ENCODE measurements around the gene ADARB2. TPM values are rescaled to one million over a fixed set of nuclear protein-coding genes. Genes with fewer than 3 reads are reported as not detected.

Gene ADARB2
- total and polyA plus RNA-seq, 4 donors = 0.22 to 1.3 (median 0.55) TPM

DNA sequence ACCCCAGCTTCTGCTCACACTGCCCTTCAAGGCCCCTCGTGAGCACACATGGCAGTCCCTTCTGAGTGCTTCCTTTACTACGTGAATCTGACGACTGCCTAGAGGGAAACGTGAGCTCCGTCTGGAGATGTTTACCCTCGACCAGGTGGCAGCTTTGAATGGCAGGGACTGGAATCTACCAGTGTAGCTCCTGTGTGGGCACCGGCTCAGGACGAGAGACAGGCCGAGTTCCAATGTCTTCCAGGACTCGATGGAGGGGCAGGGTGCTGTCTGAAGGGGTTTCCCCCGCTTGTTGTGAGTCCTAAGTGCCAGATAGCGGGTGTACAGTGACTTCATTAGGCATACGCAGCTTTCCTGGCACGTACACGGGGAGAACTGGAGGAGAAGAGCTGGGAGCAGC, 229.9 kb downstream of the ADARB2 start:
- TF ChIP-seq, protein P1, sequence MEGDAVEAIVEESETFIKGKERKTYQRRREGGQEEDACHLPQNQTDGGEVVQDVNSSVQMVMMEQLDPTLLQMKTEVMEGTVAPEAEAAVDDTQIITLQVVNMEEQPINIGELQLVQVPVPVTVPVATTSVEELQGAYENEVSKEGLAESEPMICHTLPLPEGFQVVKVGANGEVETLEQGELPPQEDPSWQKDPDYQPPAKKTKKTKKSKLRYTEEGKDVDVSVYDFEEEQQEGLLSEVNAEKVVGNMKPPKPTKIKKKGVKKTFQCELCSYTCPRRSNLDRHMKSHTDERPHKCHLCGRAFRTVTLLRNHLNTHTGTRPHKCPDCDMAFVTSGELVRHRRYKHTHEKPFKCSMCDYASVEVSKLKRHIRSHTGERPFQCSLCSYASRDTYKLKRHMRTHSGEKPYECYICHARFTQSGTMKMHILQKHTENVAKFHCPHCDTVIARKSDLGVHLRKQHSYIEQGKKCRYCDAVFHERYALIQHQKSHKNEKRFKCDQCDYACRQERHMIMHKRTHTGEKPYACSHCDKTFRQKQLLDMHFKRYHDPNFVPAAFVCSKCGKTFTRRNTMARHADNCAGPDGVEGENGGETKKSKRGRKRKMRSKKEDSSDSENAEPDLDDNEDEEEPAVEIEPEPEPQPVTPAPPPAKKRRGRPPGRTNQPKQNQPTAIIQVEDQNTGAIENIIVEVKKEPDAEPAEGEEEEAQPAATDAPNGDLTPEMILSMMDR (IDR thresholded peaks at IDR 0.05; ENCODE audit: control extremely low read depth, extremely low read depth) = no peak
- ATAC-seq (ENCODE audit: insufficient read depth, low FRiP score) = no peak
- Histone ChIP-seq H3K9ac (ENCODE audit: insufficient read depth in 1 of 2, low read length in 2 of 2) (no peak overlapping the region), H3K27me3 (ENCODE audit: control insufficient read depth in 3 of 3, insufficient read depth in 3 of 3, low read length in 2 of 3) (peaks cover 0 to 3% (median 0%) of the 10 kb centered on the region in 3 donors), H3K27ac (ENCODE audit: low read depth in 1 of 2, low read length in 1 of 2) (no peak overlapping the region), H3K4me3 (no peak overlapping the region), H3K9me3 (ENCODE audit: control insufficient read depth in 4 of 4, insufficient read depth in 3 of 4, low read length in 3 of 4) (peaks cover 0 to 19% (median 0%) of the 10 kb centered on the region in 4 donors), H3K4me1 (ENCODE audit: control insufficient read depth in 5 of 5, insufficient read depth in 5 of 5, low read length in 5 of 5) (no peaks in the 10 kb centered on the region), H3K36me3 (ENCODE audit: control insufficient read depth in 4 of 4, insufficient read depth in 4 of 4, low read length in 4 of 4) (no peaks in the 10 kb centered on the region)
- 76 to 78% methylated on average over 15 of the region's 15 CpGs for WGBS, 2 donors
- no peak for DNase-seq

- no peak overlapping the region for H3K27ac ChIP-seq (ENCODE audit: low read depth in 1 of 2, low read length in 1 of 2)
- no peaks in the 10 kb centered on the region for H3K4me1 ChIP-seq (ENCODE audit: control insufficient read depth in 5 of 5, insufficient read depth in 5 of 5, low read length in 5 of 5)
- no peak for ATAC-seq (ENCODE audit: insufficient read depth, low FRiP score)
- H3K27me3 ChIP-seq (ENCODE audit: control insufficient read depth in 3 of 3, insufficient read depth in 3 of 3, low read length in 2 of 3) = peaks cover 0 to 3% (median 0%) of the 10 kb centered on the region in 3 donors
- TF ChIP-seq, protein P1 (IDR thresholded peaks at IDR 0.05; ENCODE audit: control extremely low read depth, extremely low read depth) = no peak
- WGBS, 2 donors = 93 to 96% methylated on average over 8 of the region's 8 CpGs
- no peaks in the 10 kb centered on the region for H3K36me3 ChIP-seq (ENCODE audit: control insufficient read depth in 4 of 4, insufficient read depth in 4 of 4, low read length in 4 of 4)
- no peak overlapping the region for H3K9ac ChIP-seq (ENCODE audit: insufficient read depth in 1 of 2, low read length in 2 of 2)
- DNase-seq = no peak
- H3K9me3 ChIP-seq (ENCODE audit: control insufficient read depth in 4 of 4, insufficient read depth in 3 of 4, low read length in 3 of 4) = peaks cover 0 to 22% (median 0%) of the 10 kb centered on the region in 4 donors
- H3K4me3 ChIP-seq = no peak overlapping the region
Observed at GRCh38 chr10:1504940-1505339, 232.4 kb downstream of the ADARB2 start.

GRCh38 chr10:1504286-1504685, 233.0 kb downstream of the ADARB2 start:
- WGBS, 2 donors = 92 to 94% methylated on average over 15 of the region's 15 CpGs
- Histone ChIP-seq H3K9me3 (ENCODE audit: control insufficient read depth in 4 of 4, insufficient read depth in 3 of 4, low read length in 3 of 4) (peaks cover 0 to 22% (median 0%) of the 10 kb centered on the region in 4 donors), H3K36me3 (ENCODE audit: control insufficient read depth in 4 of 4, insufficient read depth in 4 of 4, low read length in 4 of 4) (no peaks in the 10 kb centered on the region), H3K4me1 (ENCODE audit: control insufficient read depth in 5 of 5, insufficient read depth in 5 of 5, low read length in 5 of 5) (no peaks in the 10 kb centered on the region), H3K27me3 (ENCODE audit: control insufficient read depth in 3 of 3, insufficient read depth in 3 of 3, low read length in 2 of 3) (peaks cover 0 to 3% (median 0%) of the 10 kb centered on the region in 3 donors), H3K27ac (ENCODE audit: low read depth in 1 of 2, low read length in 1 of 2) (no peak overlapping the region), H3K4me3 (no peak overlapping the region), H3K9ac (ENCODE audit: insufficient read depth in 1 of 2, low read length in 2 of 2) (no peak overlapping the region)
- no peak for ATAC-seq (ENCODE audit: insufficient read depth, low FRiP score)
- DNase-seq = no peak
- TF ChIP-seq, protein P1 (IDR thresholded peaks at IDR 0.05; ENCODE audit: control extremely low read depth, extremely low read depth) = no peak

- Histone ChIP-seq H3K4me1 (ENCODE audit: control insufficient read depth in 5 of 5, insufficient read depth in 5 of 5, low read length in 5 of 5) (no peaks in the 10 kb centered on the region), H3K9ac (ENCODE audit: insufficient read depth in 1 of 2, low read length in 2 of 2) (no peak overlapping the region), H3K36me3 (ENCODE audit: control insufficient read depth in 4 of 4, insufficient read depth in 4 of 4, low read length in 4 of 4) (no peaks in the 10 kb centered on the region), H3K4me3 (no peak overlapping the region), H3K27ac (ENCODE audit: low read depth in 1 of 2, low read length in 1 of 2) (no peak overlapping the region), H3K9me3 (ENCODE audit: control insufficient read depth in 4 of 4, insufficient read depth in 3 of 4, low read length in 3 of 4) (peaks cover 0 to 19% (median 0%) of the 10 kb centered on the region in 4 donors), H3K27me3 (ENCODE audit: control insufficient read depth in 3 of 3, insufficient read depth in 3 of 3, low read length in 2 of 3) (peaks cover 0 to 3% (median 0%) of the 10 kb centered on the region in 3 donors)
- no peak for DNase-seq
- TF ChIP-seq, protein P1 (IDR thresholded peaks at IDR 0.05; ENCODE audit: control extremely low read depth, extremely low read depth) = no peak
- no peak for ATAC-seq (ENCODE audit: insufficient read depth, low FRiP score)
- WGBS, 2 donors = 77 to 90% methylated on average over 5 of the region's 5 CpGs
Observed at GRCh38 chr10:1502451-1502850, 234.9 kb downstream of the ADARB2 start.
